Measurements from ENCODE around the gene ARG2. TPM values are rescaled to one million over a fixed set of nuclear protein-coding genes. Genes with fewer than 3 reads are reported as not detected.
"Not testable (repeated sequence)": the region's sequence is repeated elsewhere in the genome, so short reads cannot be mapped to it uniquely, and the experiment has no call there.

ARG2 gene
- total RNA-seq, 1 experiment from 2014 or later: 3.6 TPM

DNA sequence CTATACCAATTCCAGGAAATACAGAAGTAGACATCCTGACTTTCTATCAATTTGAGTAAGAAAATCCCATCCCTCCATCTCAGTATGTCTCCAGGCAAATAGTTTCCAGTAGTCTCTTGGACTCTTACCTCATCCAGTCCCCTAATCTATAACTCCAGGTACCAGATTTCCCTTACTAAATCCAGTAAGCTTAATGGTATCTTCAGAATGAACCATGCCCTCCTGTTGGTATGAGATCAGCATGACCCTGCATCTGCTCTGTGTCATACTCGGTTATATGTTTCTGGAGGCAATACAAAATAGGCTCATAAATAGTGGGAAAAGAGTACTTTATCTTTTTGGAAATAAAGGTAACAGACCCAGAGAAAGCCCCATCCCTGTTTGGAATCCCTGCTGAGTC, 38.1 kb upstream of the ARG2 start:
- H3K9me3 ChIP-seq: no peaks in the 10 kb centered on the region
- H3K4me3 ChIP-seq: no peak overlapping the region
- H3K27me3 ChIP-seq: no peaks in the 10 kb centered on the region
- DNase-seq: no peak
- H3K36me3 ChIP-seq: no peaks in the 10 kb centered on the region

DNA sequence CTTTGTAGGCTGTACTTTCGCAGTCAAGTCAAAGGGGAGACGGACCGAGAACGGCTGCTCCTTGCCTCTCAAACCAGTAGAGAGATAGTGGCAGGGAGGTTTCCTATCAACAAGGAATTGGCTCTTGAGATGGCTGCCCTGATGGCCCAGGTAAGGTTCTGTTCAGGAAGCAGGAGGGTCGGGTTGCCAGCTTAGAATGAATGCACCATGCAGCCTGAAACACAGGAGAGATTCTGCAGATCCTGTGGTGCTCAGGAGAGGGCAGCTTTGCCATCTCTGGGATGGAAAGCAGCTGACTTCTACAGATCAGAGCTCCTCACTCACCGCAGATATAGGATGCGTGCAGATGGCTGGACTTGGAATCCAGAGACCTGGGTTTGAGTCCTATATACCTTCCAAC, 37.7 kb upstream of the ARG2 start:
- Histone ChIP-seq H3K9me3 (no peaks in the 10 kb centered on the region), H3K4me3 (no peak overlapping the region), H3K27me3 (no peaks in the 10 kb centered on the region), H3K36me3 (no peaks in the 10 kb centered on the region)
- DNase-seq: no peak

DNA sequence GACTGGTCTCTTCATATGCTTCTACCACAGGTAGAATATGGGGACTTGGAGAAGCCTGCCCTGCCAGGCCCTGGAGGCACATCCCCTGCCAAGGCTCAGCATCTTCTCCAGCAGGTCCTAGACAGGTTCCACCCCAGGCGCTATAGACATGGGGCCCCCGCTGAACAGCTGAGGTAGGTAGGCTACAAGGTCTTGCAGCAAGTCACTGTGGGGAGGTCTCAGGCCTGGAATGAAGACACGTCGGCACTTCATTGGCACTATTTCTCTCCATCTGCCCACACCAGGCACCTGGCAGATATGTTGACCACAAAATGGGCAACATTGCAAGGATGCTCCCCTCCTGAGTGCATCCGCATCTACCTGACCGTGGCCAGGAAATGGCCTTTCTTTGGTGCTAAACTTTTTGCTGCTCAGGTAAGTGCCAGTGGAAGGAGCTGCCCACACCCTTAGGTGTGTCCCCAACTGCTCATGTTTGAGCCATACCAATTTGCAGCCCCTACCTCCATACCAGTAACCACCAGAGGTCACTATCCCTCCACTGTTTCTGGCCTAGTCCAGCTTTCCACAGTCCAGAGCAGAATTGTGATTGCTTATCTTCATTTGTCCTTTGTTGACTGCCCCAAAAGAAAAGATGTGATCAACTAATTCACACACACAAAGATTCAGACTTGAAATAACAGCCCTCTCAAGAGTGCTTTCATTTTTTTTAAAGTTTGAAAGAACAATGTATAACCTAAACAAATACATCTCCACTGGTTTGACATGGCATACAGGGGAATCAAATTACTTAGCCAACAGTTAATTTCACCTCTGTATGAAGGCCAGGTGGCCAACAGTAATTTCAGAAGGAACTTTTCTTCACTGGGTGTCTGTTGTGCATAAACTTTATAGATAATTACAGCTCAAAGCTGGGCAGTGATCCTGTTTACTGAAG, 35.7 kb upstream of the ARG2 start:
- H3K27me3 ChIP-seq: no peaks in the 10 kb centered on the region
- H3K4me3 ChIP-seq: no peak overlapping the region
- no peaks in the 10 kb centered on the region for H3K9me3 ChIP-seq
- no peak for DNase-seq
- H3K36me3 ChIP-seq: no peaks in the 10 kb centered on the region

DNA sequence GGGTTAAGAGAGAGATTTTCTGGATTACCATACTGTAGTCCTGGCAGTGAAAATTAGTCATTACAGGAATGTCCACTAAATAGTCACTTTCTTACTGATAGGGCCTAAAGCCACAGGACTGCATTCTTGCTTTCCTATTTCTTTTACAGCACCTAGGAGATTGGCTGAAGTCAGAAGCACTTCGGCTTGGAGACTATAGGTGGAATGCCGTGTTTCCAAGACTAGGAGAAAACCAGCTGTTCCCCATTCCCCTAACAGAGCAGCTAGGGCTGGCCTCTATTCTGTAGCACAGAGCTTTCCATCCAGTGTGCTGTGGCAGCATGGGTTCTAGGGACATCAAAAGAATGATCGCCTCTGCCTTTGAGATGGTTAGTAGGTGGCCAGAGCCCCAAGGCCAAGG, 34.7 kb upstream of the ARG2 start:
- no peaks in the 10 kb centered on the region for H3K27me3 ChIP-seq
- no peak overlapping the region for H3K4me3 ChIP-seq
- H3K9me3 ChIP-seq: no peaks in the 10 kb centered on the region
- no peak for DNase-seq
- H3K36me3 ChIP-seq: no peaks in the 10 kb centered on the region

DNA sequence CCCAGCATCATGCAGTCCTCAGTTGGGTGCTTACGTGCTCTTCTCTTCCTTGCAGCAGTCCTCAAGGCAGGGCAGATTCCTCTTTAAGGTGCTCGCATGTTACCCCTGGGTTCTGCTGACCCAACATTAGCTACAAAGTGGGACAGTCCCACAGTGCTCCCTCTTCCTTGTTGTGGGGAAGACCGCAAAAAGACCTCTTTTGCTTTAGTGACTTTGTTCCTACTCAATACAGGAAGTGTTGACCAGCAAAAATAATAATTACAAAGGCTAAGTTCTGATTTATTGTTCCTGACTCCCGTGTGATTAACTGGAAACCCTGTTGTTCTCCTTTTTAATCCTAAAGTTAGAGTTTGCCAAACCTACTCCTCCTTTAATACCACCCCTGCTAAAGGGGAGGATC, 33.4 kb upstream of the ARG2 start:
- Histone ChIP-seq H3K4me3 (no peak overlapping the region), H3K9me3 (no peaks in the 10 kb centered on the region), H3K36me3 (no peaks in the 10 kb centered on the region), H3K27me3 (no peaks in the 10 kb centered on the region)
- DNase-seq: no peak

DNA sequence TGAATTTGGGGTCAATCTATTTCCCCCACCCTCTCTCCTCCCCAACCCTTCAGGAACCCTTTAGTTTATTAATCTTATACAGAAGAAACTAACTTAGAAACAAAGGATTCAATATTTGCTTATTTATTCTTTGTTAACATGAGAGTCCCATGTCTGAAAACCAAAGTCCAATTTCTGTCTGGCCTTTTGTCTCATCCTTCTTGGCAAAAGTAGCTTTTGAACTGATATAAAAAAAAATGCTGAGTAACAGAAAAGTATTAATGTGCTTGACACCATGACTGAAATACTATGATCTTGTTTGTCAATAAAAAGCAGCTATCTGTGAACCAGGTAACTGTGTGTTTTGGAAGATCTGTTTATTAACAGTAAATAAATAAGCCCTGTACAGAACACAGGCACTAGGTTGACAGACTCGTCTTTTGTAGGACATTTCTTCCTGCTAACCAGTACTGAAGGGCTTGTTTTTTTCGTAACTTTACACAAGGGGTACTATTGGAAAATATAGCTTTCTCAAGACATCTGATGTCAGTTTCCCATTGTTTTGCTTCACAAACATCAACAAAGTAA, 30.4 kb upstream of the ARG2 start:
- Histone ChIP-seq H3K36me3 (no peaks in the 10 kb centered on the region), H3K27me3 (no peaks in the 10 kb centered on the region), H3K9me3 (no peaks in the 10 kb centered on the region), H3K4me3 (no peak overlapping the region)
- no peak for DNase-seq

DNA sequence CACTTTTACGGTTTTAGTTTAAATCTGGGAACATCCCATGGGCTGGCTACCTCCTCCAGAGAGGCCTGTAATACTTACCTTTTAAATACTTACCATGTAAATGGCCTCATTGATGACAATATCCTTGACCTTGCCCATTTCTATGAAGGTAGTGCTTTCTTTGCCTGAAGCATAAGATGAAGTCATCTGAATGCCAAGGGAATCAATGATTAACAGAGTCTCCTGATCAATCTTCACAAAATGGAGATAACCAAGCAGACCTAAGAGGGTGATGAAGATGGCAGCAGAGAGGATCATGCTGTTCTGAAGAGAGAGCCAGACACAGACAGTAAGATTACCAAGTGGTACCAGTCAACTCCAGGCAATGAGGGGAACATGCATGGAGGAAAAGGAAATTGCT, 26.1 kb upstream of the ARG2 start:
- not testable (repeated sequence) for H3K36me3 ChIP-seq, H3K27me3 ChIP-seq, H3K4me3 ChIP-seq, DNase-seq, H3K9me3 ChIP-seq

DNA sequence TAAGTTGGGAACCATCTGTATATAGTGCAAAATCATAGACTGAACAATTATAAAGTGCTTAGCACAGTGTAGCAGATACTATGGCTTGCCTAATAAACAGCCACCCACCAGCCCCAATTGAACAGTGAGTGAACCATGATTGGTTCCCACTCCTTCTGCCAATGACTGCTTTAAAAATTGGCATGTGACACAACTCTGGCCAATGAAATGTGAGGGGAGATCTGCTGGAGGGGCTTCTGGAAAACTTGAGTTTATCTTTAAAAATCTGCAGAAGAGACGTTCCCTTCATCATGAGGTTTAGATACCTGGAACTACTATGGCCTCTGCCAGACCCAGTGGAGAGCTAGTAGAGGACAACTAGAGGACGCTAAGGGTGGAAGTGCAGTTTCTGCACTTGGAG, 24.3 kb upstream of the ARG2 start:
- Histone ChIP-seq H3K36me3 (no peaks in the 10 kb centered on the region), H3K27me3 (no peaks in the 10 kb centered on the region), H3K4me3 (no peak overlapping the region), H3K9me3 (no peaks in the 10 kb centered on the region)
- no peak for DNase-seq

DNA sequence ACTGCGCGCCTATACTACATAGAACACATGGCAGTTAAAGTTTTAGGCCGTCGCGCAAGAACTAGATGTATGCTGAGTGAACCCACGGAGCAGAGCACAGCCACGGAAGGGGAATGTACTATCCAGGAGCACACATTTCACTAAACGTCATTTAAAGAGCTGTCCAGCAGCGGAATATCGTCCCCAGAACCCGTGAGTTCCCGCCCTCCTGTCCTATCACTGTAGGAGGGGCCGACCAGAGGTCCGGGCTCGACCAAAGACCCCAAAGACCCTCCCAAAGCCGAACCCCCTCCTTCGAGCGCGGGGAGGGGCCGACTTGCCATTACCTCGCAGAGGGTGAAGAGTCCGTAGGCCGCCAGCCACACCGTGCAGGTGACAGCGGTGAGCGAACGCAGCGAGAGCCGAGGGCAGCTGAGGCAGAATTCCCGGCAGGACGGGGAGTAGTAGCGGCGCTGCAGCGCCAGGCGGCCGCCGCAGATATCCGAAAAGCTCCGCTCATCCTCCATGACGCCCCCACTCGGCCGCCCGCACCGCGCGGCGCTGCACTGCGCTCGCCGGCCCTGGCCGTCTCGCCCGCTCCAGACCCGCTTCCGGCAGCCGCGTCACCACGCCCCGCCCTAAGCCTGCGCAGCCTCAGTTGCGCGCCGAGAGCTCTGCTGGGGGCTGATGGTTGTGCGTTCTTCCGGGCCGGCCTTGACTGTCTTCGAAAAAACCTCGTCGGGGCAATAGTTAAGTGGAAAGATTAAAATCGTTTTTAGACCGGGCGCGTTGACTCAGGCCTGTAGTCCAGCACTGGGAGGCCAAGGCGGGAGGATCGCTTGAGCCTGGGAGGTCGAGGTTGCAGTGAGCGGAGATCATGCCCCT, 19.8 kb upstream of the ARG2 start, which contains the start of gene PIGH:
TSS of gene PIGH (minus strand) at position 571 of the 864 bp plus-strand sequence. CDS start at position 506, 65 bp downstream.
- H3K9me3 ChIP-seq: no peaks in the 10 kb centered on the region
- H3K36me3 ChIP-seq: no peaks in the 10 kb centered on the region
- H3K27me3 ChIP-seq: no peaks in the 10 kb centered on the region
- peak; percentile 78 for DNase-seq
- H3K4me3 ChIP-seq: peak within 1 kb of the TSS; percentile 82

DNA sequence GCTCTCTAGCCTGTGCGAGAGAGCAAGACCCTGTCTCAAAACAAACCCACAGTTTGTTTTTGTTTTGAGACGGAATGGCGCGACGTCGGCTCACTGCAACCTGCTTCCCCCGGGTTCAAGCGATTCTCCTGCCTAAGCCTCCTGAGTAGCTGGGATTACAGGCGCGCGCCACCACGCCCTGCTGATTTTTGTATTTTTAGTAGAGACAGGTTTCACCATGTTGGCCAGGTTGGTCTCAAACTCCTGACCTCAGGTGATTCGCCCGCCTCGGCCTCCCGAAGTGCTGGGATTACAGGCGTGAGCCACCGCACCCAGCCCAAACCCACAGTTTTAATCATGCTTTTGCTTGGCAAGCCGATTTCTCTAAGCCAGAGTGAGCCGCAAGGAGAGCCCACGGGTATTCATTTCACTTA, 19.2 kb upstream of the ARG2 start:
- not testable (repeated sequence) for H3K9me3 ChIP-seq, DNase-seq, H3K36me3 ChIP-seq, H3K27me3 ChIP-seq
- H3K4me3 ChIP-seq: peak overlapping the region; percentile 82

DNA sequence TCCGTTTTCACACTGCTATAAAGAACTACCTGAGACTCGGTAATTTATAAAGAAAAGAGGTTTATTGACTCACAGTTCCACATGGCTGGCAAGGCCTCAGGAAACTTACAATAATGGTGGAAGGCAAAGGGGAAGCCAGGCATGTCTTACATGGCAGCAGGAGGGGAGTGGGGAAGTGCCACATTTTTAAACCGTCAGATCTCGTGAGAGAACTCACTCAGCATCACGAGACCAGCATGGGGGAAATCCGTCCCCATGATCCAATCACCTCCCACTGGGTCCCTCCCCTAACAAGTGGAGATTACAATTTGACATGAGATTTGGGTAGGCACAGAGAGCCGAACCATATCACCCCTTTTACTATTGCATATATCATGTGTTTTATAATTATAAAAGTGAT, 17.6 kb upstream of the ARG2 start:
- H3K4me3 ChIP-seq: no peak overlapping the region
- no peaks in the 10 kb centered on the region for H3K27me3 ChIP-seq
- H3K9me3 ChIP-seq: no peaks in the 10 kb centered on the region
- no peaks in the 10 kb centered on the region for H3K36me3 ChIP-seq
- no peak for DNase-seq

DNA sequence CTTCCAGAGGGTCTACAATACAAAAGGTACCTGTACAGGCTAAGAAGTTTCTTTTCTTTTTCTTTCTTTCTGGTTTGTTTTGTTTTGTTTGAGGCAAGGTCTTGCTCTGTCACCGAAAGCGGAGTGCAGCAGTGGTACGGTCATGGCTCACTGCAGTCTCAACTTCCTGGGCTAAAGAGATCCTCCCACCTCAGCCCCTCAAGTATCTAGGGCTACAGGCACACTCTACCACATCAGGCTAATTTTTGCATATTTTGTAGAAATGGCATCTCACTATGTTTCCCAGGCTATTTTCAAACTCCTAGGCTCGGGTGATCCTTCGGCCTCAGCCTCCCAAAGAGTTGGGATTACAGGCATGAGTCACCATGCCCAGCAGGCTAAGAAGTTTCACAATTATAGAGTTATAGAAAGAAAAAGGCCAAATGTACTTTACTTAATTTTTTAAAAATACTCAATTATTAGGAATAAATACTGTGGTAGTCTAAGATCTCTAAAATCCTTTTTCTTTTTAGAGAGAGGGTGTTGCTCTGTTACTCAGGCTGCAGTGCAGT, 16.6 kb upstream of the ARG2 start:
- Histone ChIP-seq H3K27me3 (no peaks in the 10 kb centered on the region), H3K9me3 (no peaks in the 10 kb centered on the region), H3K36me3 (no peaks in the 10 kb centered on the region), H3K4me3 (no peak overlapping the region)
- DNase-seq: no peak

DNA sequence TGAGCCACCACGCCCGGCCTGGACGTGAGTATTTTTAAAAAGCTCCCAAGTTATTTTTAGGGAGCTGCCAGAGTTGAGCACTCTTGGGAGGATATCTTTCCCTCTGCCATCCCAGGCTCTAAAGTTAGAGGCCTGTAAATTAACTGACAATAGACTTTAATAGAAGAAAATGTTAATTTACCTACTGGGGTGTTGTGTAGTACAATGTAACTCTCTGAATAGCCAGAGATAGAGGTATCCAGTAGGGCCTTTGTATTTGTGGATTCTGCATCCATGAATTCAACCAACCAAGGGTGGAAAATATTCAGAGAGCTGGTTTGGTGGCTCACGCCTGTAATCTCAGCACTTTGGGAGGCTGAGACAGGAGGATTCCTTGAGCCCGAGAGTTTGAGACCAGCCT, 12.1 kb upstream of the ARG2 start:
- no peaks in the 10 kb centered on the region for H3K9me3 ChIP-seq
- DNase-seq: no peak
- no peak overlapping the region for H3K4me3 ChIP-seq
- H3K27me3 ChIP-seq: no peaks in the 10 kb centered on the region
- H3K36me3 ChIP-seq: no peaks in the 10 kb centered on the region

DNA sequence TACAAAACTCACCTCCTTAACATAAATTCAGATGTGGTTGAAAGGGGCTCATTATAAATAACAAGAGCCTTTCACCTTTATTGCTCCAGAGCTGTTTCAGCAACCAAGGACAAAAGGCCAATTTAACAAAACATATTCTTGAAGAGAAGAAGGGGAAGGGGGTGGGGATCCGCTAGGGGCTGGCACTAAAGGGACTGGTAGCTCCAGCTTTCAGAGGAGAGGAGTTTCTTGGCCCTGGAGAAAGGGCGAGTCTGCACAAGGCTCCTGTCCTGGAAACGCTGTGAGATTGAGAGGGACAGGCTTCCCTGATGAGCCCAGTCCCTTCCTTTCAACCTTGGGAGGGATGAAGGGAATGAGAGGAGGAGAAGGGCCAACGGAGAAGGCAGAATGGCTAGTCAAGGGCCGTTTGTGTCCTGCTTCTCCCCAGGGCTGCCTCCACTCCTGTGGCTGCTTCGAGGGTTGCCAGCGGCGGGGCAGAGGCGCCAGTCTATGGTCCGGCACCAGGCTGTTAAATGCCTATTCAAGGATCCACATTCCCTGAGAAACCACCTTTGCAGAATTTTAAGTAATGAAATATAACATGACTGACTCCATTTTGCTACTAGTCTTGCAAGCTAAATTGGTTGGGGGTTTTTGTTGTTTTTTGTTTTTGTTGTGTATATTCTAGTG, 9.9 kb upstream of the ARG2 start:
- Histone ChIP-seq H3K36me3 (no peaks in the 10 kb centered on the region), H3K9me3 (no peaks in the 10 kb centered on the region), H3K4me3 (no peak overlapping the region), H3K27me3 (no peaks in the 10 kb centered on the region)
- no peak for DNase-seq

DNA sequence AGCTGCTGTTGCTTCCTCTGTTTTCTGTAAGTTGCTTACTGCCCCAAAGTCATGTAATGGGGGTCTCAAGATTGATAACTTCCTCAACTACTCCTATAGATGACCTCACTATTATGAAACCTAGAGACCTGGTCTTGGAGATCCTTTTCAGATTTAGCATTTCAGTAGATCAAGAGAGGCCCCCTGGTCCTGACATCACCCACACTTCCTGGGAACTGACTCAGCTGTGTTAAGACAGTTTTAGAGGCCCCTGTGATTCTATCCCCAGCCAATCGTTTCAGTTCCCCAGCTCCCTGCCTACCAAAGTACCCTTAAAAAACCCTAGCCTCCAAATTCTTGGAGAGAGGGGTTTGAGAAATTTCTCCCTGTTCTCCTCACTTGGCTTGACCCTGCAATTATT, 9.2 kb upstream of the ARG2 start:
- no peak for DNase-seq
- H3K27me3 ChIP-seq: no peaks in the 10 kb centered on the region
- H3K4me3 ChIP-seq: no peak overlapping the region
- H3K36me3 ChIP-seq: no peaks in the 10 kb centered on the region
- no peaks in the 10 kb centered on the region for H3K9me3 ChIP-seq

DNA sequence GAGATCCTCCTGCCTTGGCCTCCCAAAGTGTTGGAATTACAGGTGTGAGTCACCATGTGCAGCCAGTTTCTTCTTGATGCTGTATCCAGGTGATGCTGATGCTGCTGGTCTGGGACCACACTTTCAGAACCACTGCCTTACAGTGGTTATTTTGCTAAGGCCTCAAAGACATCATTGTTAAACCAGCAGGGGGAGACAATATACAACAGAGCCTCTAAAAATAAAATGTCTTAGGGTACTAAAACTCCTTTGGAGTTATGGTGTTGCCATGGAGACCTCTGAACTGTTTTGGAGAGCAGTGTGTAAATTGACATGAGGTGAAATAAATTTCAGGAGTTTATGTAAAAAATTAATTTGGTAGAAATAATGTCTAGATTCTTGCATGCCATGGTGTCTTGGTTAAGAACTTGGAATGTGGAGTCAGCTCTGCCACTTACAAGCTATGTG, 1.1 kb upstream of the ARG2 start:
- H3K4me3 ChIP-seq: no peak overlapping the region
- no peaks in the 10 kb centered on the region for H3K27me3 ChIP-seq
- DNase-seq: no peak
- no peaks in the 10 kb centered on the region for H3K9me3 ChIP-seq
- no peaks in the 10 kb centered on the region for H3K36me3 ChIP-seq
